AG04449 (cell line): ENCODE measurements around the gene SOX8.

Experiments used
- CTCF ChIA-PET: fragments of 350-600 bp; formaldehyde crosslinking; extraction: SDS; loops from one replicate; lab custom pipeline; 2021; ENCODE audit warnings: antibody characterized with exemption; lab: Yijun Ruan, JAX
- POLR2A ChIA-PET: fragments of 400-600, 350-600 bp; formaldehyde crosslinking; extraction: SDS; loops from one replicate; lab custom pipeline; 2020; ENCODE audit warnings: antibody characterized with exemption, inconsistent platforms; lab: Yijun Ruan, JAX
- DNase-seq: peaks from one replicate; pipeline ENCODE4 v3.0.0-alpha.2; 2010; ENCODE audit warnings: low read depth, low spot score
- H3K4me3 ChIP-seq: 2 replicates; pipeline ENCODE4 v1.5.1; 2011; ENCODE audit warnings: low read depth, mild to moderate bottlenecking, control low read depth, low read length
- CTCF ChIP-seq: IDR thresholded peaks from one replicate; pipeline ENCODE4 v1.5.1; 2011; ENCODE audit warnings: mild to moderate bottlenecking, moderate library complexity, low read length, control low read depth, inconsistent platforms; ENCODE audit not compliant: insufficient read depth; ENCODE audit errors: missing control alignments

SOX8 gene

DNA sequence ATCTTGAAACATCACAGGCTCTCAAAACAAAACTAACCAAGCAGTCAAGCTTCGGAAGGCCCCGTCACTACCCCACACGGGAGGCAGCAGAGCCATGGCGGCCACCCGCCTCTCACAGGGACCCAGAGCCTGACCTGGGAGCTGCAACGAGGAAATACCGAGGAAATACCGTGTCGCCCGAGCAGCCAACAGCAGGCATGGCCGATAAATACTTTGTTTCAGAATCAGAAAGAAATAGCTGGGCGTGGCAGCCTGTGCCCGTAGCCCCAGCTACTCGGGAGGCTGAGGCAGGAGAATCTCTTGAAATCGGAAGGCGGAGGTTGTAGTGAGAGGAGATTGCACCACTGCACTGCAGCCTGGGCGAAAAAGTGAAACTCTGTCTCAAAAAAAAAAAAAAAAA, 17.7 kb upstream of the SOX8 start:
- ChIA-PET CTCF (interaction anchor here (0.6 kb wide), 1 partner anchor 253 kb away, joined by 3 read pairs; no protein-coding TSS in a partner anchor), POLR2A (no interaction called here)
- no peak overlapping the region for H3K4me3 ChIP-seq
- no peak for TF ChIP-seq CTCF
- DNase-seq: no peak

GRCh38 chr16:964356-965035, 17.1 kb upstream of the SOX8 start:
- TF ChIP-seq CTCF: no peak
- ChIA-PET POLR2A (no interaction called here), CTCF (no interaction called here)
- no peak for DNase-seq
- no peak overlapping the region for H3K4me3 ChIP-seq

GRCh38 chr16:965036-965395, 16.6 kb upstream of the SOX8 start:
- H3K4me3 ChIP-seq: no peak overlapping the region
- no peak for TF ChIP-seq CTCF
- no peak for DNase-seq
- ChIA-PET CTCF (no interaction called here), POLR2A (no interaction called here)

DNA sequence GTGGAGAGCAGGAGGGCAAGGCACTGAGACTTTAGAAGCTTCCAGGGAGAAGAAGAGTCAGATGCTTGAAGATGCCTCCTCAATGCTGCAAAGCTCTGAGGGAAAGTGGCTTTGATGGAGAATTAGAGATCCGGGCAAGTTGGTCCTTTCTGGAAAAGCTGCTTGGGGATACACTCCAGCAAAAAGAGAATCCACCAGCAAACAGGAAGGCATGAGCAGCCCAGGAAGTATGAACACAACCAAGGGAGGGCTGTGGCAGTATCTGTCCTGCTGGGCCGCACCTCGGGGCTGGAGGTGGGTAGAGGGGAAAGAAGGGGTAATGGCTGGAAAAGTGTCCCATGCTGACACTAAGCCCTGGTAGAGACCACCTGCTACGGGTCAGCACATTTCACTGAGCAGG, 16.1 kb upstream of the SOX8 start:
- ChIA-PET CTCF (no interaction called here), POLR2A (no interaction called here)
- TF ChIP-seq CTCF: no peak
- DNase-seq: no peak
- no peak overlapping the region for H3K4me3 ChIP-seq

DNA sequence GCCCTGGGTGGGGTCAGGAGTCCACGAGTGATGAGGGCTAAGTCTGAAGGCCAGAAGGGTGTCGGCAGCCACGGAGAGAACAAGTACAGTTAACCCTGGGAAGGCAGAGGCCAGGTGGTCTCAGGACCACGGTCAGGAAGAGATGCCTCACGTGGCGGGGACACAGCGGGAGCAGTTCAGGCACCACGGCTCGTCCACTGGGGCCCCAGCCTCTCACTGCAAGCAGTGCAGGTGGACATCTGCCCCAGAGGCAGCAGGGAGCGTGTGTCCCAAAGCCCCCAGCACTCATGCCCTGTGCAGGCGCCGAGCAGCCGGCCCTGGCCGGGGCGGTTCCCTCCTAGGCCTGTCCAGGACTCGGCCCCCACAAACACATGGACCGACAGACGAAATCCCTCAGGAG, 15.5 kb upstream of the SOX8 start:
- CTCF ChIA-PET: no interaction called here
- TF ChIP-seq CTCF: no peak
- DNase-seq: no peak
- POLR2A ChIA-PET: no interaction called here
- no peak overlapping the region for H3K4me3 ChIP-seq

GRCh38 chr16:966505-966904, 15.1 kb upstream of the SOX8 start:
- ChIA-PET CTCF (no interaction called here), POLR2A (no interaction called here)
- H3K4me3 ChIP-seq: no peak overlapping the region
- TF ChIP-seq CTCF: no peak
- DNase-seq: no peak
